Activated CD8-positive, alpha-beta T cell treated with anti-CD3 and anti-CD28 coated beads for 36 hours (primary cell): ENCODE results near the gene RANBP1. TPM values are rescaled to one million over a fixed set of nuclear protein-coding genes. Genes with fewer than 3 reads are reported as not detected.

Source experiments
- ATAC-seq: fragments of 200-7000 bp; cut with Tn5 transposase; one replicate; pipeline ENCODE4 v1.10.0; 2021; ENCODE audit warnings: mild to moderate bottlenecking, moderate library complexity
- CTCF ChIA-PET: fragments of 350-600 bp; sonication (Branson Sonifier 250); formaldehyde crosslinking; loops from one replicate; lab custom pipeline; 2021; ENCODE audit warnings: antibody characterized with exemption; lab: Charles Lee
- POLR2A ChIA-PET: fragments of 350-600 bp; sonication (Branson Sonifier 250); formaldehyde crosslinking; loops from one replicate; lab custom pipeline; 2021; ENCODE audit warnings: antibody characterized with exemption; lab: Charles Lee
- DNase-seq: peaks from one replicate; pipeline ENCODE4 v3.0.0-alpha.2; 2020
- H3K27ac Mint-ChIP-seq: one replicate; pipeline ENCODE4 v1.8.0; 2021; ENCODE audit warnings: mild to moderate bottlenecking, mixed read lengths
- H3K27me3 Mint-ChIP-seq: one replicate; pipeline ENCODE4 v1.8.0; 2021; ENCODE audit warnings: mixed read lengths
- H3K36me3 Mint-ChIP-seq: one replicate; pipeline ENCODE4 v1.8.0; 2021; ENCODE audit warnings: low read depth, mixed read lengths
- H3K4me1 Mint-ChIP-seq: one replicate; pipeline ENCODE4 v1.8.0; 2021; ENCODE audit warnings: low read depth, mixed read lengths
- H3K4me3 Mint-ChIP-seq: one replicate; pipeline ENCODE4 v1.8.0; 2021; ENCODE audit warnings: mild to moderate bottlenecking, moderate library complexity, mixed read lengths
- H3K9me3 Mint-ChIP-seq: one replicate; pipeline ENCODE4 v1.8.0; 2021; ENCODE audit warnings: mixed read lengths
- intact Hi-C: fragments of 100-400 bp; cut with micrococcal nuclease; formaldehyde crosslinking; loops from one replicate; pipeline ENCODE4 v1.10.0; 2022
- total RNA-seq, 2 experiments: library from RNA; stranded (reverse); gene quantifications; one replicate each; pipeline ENCODE4 v1.2.3, GENCODE V29; 2021
- TF ChIP-seq, protein P1 (sequence below): fragments of 200-600 bp; IDR thresholded peaks from one replicate; pipeline ENCODE4 v1.8.0; 2022; ENCODE audit warnings: antibody characterized with exemption, mild to moderate bottlenecking

RANBP1 gene
- total RNA-seq, 2 experiments from 2014 or later: 411 to 412 TPM

GRCh38 chr22:20113551-20114310 is 2.2 kb upstream of the RANBP1 start:
- DNase-seq (no peak), ATAC-seq (no peak)
- Mint-ChIP-seq H3K4me1 (peaks cover 53% of the 10 kb centered on the region), H3K4me3 (peak overlapping the region; percentile 42), H3K27me3 (no peaks in the 10 kb centered on the region), H3K9me3 (no peaks in the 10 kb centered on the region), H3K27ac (peak overlapping the region; percentile 98), H3K36me3 (peaks cover 47% of the 10 kb centered on the region)
- ChIA-PET POLR2A (interaction anchor here (0.7 to 3.9 kb wide), 9 partner anchors 8 to 172 kb away, joined by 3 to 36 read pairs (median 7); partner anchors contain the start of genes COMT and TXNRD2), CTCF (no interaction called here)
- intact Hi-C loops: no loop called here
- TF ChIP-seq, protein P1, sequence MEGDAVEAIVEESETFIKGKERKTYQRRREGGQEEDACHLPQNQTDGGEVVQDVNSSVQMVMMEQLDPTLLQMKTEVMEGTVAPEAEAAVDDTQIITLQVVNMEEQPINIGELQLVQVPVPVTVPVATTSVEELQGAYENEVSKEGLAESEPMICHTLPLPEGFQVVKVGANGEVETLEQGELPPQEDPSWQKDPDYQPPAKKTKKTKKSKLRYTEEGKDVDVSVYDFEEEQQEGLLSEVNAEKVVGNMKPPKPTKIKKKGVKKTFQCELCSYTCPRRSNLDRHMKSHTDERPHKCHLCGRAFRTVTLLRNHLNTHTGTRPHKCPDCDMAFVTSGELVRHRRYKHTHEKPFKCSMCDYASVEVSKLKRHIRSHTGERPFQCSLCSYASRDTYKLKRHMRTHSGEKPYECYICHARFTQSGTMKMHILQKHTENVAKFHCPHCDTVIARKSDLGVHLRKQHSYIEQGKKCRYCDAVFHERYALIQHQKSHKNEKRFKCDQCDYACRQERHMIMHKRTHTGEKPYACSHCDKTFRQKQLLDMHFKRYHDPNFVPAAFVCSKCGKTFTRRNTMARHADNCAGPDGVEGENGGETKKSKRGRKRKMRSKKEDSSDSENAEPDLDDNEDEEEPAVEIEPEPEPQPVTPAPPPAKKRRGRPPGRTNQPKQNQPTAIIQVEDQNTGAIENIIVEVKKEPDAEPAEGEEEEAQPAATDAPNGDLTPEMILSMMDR: no peak

DNA sequence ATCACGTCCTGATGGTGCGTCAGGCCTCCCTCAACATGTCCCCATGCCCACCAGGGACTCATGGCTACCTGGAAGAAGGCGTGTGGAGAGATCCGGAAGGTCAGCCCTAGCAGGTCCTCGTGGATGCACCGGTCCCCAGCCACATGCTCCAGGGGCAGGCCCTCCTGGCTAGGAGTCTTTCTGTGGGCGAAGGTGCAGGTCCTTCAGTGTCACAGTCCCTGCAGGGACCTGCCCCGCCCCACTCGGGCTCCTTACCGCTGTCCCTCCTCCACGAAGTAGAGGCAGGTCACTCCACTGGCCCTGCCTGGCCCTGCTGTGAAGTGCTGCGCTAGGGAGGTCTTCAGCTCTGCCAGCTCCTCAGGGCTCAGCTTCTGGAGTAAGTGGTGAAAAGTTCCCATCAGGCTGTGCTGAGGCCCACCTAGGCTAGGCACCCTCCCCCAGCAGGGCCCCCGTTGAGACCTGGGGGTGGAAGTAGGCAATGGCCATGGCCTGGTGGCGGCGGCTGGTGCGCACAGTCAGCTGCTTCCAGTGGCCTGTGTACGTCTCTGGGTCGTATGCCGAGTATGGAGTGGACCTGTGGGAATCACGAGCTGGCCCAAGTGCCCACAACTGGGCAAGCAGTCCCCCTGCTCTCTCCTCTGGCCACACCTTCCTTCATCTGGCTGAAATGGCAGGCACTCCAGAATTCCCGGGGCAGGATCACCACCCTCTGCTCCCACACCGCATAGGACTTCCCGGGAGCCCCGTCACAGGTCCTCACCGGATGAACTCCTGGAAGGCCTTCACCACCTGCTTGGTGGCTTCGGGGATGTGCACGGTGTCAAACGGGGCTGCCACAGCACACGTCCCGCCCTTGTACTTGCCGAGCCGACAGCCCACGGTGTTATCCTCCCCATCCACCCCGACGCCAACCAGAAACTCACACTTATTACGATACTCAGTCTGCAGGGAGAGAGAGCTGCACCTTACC is 1.1 kb upstream of the RANBP1 start:
- ATAC-seq (no peak), DNase-seq (no peak)
- intact Hi-C loops: loop anchor here (5.0 kb wide), 1 partner anchor 32 kb away; the partner anchor contains the start of gene DGCR8
- CTCF ChIA-PET: interaction anchor here (1.2 kb wide), 1 partner anchor 47 kb away, joined by 3 read pairs; no protein-coding TSS in a partner anchor
- POLR2A ChIA-PET: interaction anchor here (1.8 to 6.8 kb wide), 5 partner anchors 9 to 173 kb away, joined by 5 to 111 read pairs (median 7); partner anchors contain the start of genes COMT, TXNRD2 and ZDHHC8
- Mint-ChIP-seq H3K36me3 (peaks cover 57% of the 10 kb centered on the region), H3K4me1 (peaks cover 62% of the 10 kb centered on the region), H3K27ac (peak overlapping the region; percentile 98), H3K4me3 (peak overlapping the region; percentile 87), H3K27me3 (no peaks in the 10 kb centered on the region), H3K9me3 (no peaks in the 10 kb centered on the region)
- TF ChIP-seq, protein P1: no peak

- Mint-ChIP-seq H3K27ac (peak overlapping the region; percentile 96), H3K9me3 (no peaks in the 10 kb centered on the region), H3K4me3 (peak overlapping the region; percentile 87), H3K27me3 (no peaks in the 10 kb centered on the region), H3K4me1 (peaks cover 65% of the 10 kb centered on the region), H3K36me3 (peaks cover 66% of the 10 kb centered on the region)
- intact Hi-C loops: loop anchor here (2.0 to 5.0 kb wide), 2 partner anchors 16 to 34 kb away; partner anchors contain the start of gene DGCR8
- DNase-seq (peak; percentile 23), ATAC-seq (no peak)
- ChIA-PET POLR2A (interaction anchor here (0.6 to 6.8 kb wide), 10 partner anchors 9 to 175 kb away, joined by 3 to 111 read pairs (median 5); partner anchors contain the start of genes COMT, TANGO2, TXNRD2 and ZDHHC8), CTCF (interaction anchor here (1.5 kb wide), 1 partner anchor 33 kb away, joined by 3 read pairs; no protein-coding TSS in a partner anchor)
- TF ChIP-seq, protein P1: no peak
Observed at GRCh38 chr22:20116376-20116950, 559 bp downstream of the RANBP1 start.

DNA sequence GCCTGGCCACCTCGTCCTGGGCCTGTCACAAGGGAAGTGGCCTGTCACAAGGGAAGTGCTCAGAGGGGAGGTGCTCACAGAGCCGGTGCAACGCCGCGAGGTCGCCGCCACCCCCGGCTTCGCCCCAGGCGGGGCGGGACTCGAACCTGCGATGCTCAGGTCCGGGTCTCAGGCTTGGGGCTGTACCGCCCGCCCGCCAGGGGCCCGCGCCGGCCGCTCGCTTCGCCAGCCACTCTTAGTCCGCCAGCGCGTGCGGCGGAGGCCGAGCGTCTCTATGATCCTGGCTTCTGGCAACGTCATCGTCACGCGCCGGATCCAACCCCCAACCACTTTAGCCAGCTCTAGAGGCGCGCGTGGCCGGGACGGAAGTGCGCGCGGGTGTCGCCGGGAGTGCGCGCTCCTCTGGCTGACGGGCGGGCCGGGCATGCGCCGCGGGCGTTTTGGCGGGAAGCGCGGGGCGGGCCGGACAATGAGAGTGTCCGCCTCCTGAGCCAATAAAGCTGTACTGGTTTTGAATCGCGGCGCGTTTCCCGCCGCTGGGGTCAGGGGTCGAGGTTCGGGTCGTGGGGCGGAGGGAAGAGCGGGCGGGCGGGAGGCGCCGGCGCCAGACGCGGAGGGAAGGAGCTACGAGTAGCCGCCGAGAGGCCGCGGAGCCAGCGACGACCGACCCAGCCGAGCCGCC is 1.2 kb downstream of the RANBP1 start, which contains the start of gene TRMT2A:
TSS of gene TRMT2A (minus strand) at position 276 of the 682 bp plus-strand sequence. CDS start 320 bp downstream, outside the sequence.
- TF ChIP-seq, protein P1: no peak
- POLR2A ChIA-PET: interaction anchor here (0.8 to 6.8 kb wide), 22 partner anchors 9 to 205 kb away, joined by 3 to 111 read pairs (median 5); partner anchors contain the start of genes COMT, TANGO2, TXNRD2 and ZDHHC8

More for the DNA sequence above, 1.2 kb downstream of the RANBP1 start, which contains the start of gene TRMT2A:
- intact Hi-C loops: loop anchor here (2.0 to 5.0 kb wide), 2 partner anchors 16 to 35 kb away; partner anchors contain the start of gene DGCR8
- H3K4me3 Mint-ChIP-seq: peak within 1 kb of the TSS; percentile 97
- H3K4me1 Mint-ChIP-seq: peaks cover 63% of the 10 kb centered on the region
- CTCF ChIA-PET: interaction anchor here (0.6 to 1.5 kb wide), 5 partner anchors 8 to 94 kb away, joined by 3 to 4 read pairs (median 3); no protein-coding TSS in a partner anchor
- ATAC-seq (peak; percentile 85), DNase-seq (peak; percentile 99)
- no peaks in the 10 kb centered on the region for H3K27me3 Mint-ChIP-seq
- H3K9me3 Mint-ChIP-seq: no peaks in the 10 kb centered on the region
- H3K36me3 Mint-ChIP-seq: peaks cover 70% of the 10 kb centered on the region
- peak within 1 kb of the TSS; percentile 96 for H3K27ac Mint-ChIP-seq
